SK-N-SH (cell line): ENCODE measurements around the gene ACER2. TPM values are rescaled to one million over a fixed set of nuclear protein-coding genes. Genes with fewer than 3 reads are reported as not detected.

Experiments
- CTCF ChIA-PET: fragments of 300-600, 350-600 bp; formaldehyde crosslinking; extraction: SDS; loops from one replicate; lab custom pipeline; 2021; lab: Yijun Ruan, JAX
- POLR2A ChIA-PET: fragments of 350-600 bp; sonication (Branson Sonifier 250); formaldehyde crosslinking; extraction: SDS; loops from one replicate; lab custom pipeline; 2020; ENCODE audit warnings: antibody characterized with exemption, inconsistent platforms; lab: Yijun Ruan, JAX
- DNase-seq: peaks from one replicate; pipeline ENCODE4 v3.0.0; 2012
- H2AFZ ChIP-seq: fragments of 200-600 bp; sonication (generic); 2 replicates; pipeline ENCODE4 v1.8.1; 2016; ENCODE audit warnings: antibody characterized with exemption, mild to moderate bottlenecking, low read depth
- H3F3A ChIP-seq: fragments of 200-600 bp; sonication (generic); replicated peaks from 2 replicates; pipeline ENCODE3; 2016; ENCODE audit warnings: antibody characterized with exemption, mild to moderate bottlenecking; ENCODE audit not compliant: insufficient read depth
- H3K27ac ChIP-seq, 2 experiments: fragments of 200-500 bp in 1 of 2; fragments of 200-600 bp in 1 of 2; sonication (Bioruptor generic) in 1 of 2; sonication (generic), shearing (Covaris generic) in 1 of 2; 2 replicates each; pipeline versions ENCODE4 v1.5.1 to v1.6.1; 2014 to 2016; ENCODE audit warnings: low read depth in 2 of 2, inconsistent platforms in 1 of 2, low read length in 1 of 2, mild to moderate bottlenecking in 1 of 2, mixed read lengths in 1 of 2
- H3K27me3 ChIP-seq: fragments of 200-600 bp; sonication (generic), shearing (Covaris generic); 2 replicates; pipeline ENCODE4 v1.6.1; 2016; ENCODE audit warnings: mixed run types; ENCODE audit not compliant: insufficient read depth
- H3K36me3 ChIP-seq, 2 experiments: fragments of 200-500 bp in 1 of 2; fragments of 200-600 bp in 1 of 2; sonication (Bioruptor generic) in 1 of 2; sonication (generic) in 1 of 2; replicated peaks in 1 of 2; 2 replicates each; pipeline versions ENCODE3 to v1.5.1; 2014 to 2016; ENCODE audit warnings: low read length in 1 of 2, mild to moderate bottlenecking in 1 of 2; ENCODE audit not compliant: insufficient read depth in 2 of 2, control insufficient read depth in 1 of 2
- H3K4me1 ChIP-seq, 2 experiments: fragments of 200-500 bp in 1 of 2; fragments of 200-600 bp in 1 of 2; sonication (Bioruptor generic) in 1 of 2; sonication (generic), shearing (Covaris generic) in 1 of 2; 2 replicates each; pipeline versions ENCODE4 v1.5.1 to v1.6.1; 2014 to 2016; ENCODE audit warnings: low read depth in 1 of 2, low read length in 1 of 2, mixed run types in 1 of 2; ENCODE audit not compliant: insufficient read depth in 2 of 2, control insufficient read depth in 1 of 2
- H3K4me2 ChIP-seq: fragments of 200-600 bp; sonication (generic), shearing (Covaris generic); 2 replicates; pipeline ENCODE4 v1.6.1; 2017; ENCODE audit warnings: mixed run types
- H3K4me3 ChIP-seq, 2 experiments: fragments of 200-500 bp in 1 of 2; fragments of 200-600 bp in 1 of 2; sonication (Bioruptor generic) in 1 of 2; sonication (generic), shearing (Covaris generic) in 1 of 2; 2 replicates each; pipeline versions ENCODE4 v1.5.1 to v1.8.1; 2014 to 2016; ENCODE audit warnings: low read depth in 2 of 2, inconsistent platforms in 1 of 2, low read length in 1 of 2, mild to moderate bottlenecking in 1 of 2, mixed read lengths in 1 of 2, moderate library complexity in 1 of 2
- H3K79me2 ChIP-seq: fragments of 200-600 bp; sonication (generic); 2 replicates; pipeline ENCODE4 v1.8.1; 2017; ENCODE audit warnings: mild to moderate bottlenecking; ENCODE audit not compliant: insufficient read depth
- H3K9ac ChIP-seq: fragments of 200-600 bp; sonication (generic); 2 replicates; pipeline ENCODE4 v1.6.1; 2017; ENCODE audit warnings: mixed run types
- H3K9me2 ChIP-seq: fragments of 200-600 bp; sonication (generic); 2 replicates; pipeline ENCODE4 v1.6.1; 2017; ENCODE audit warnings: mixed run types
- H3K9me3 ChIP-seq: fragments of 200-600 bp; sonication (generic); 2 replicates; pipeline ENCODE4 v1.6.1; 2017; ENCODE audit warnings: mixed run types, mild to moderate bottlenecking, moderate library complexity
- H4K20me1 ChIP-seq: fragments of 200-600 bp; sonication (generic); 2 replicates; pipeline ENCODE4 v1.6.1; 2017; ENCODE audit warnings: mild to moderate bottlenecking, mixed run types; ENCODE audit not compliant: insufficient read depth
- CHD2 ChIP-seq: fragments of 150-350 bp; IDR thresholded peaks from 2 replicates; pipeline ENCODE4 v1.6.1; 2018; ENCODE audit warnings: low read length; ENCODE audit not compliant: partially characterized antibody
- CTCF ChIP-seq: fragments of 200-600 bp; sonication (generic); IDR thresholded peaks from 2 replicates; pipeline ENCODE4 v1.6.1; 2017; ENCODE audit warnings: antibody characterized with exemption, mild to moderate bottlenecking, moderate library complexity
- ELF1 ChIP-seq: IDR thresholded peaks from 2 replicates; pipeline ENCODE4 v1.4.0; 2012
- EP300 ChIP-seq, 2 experiments: IDR thresholded peaks; 2 replicates each; pipeline versions ENCODE4 v1.4.0 to v1.6.1; 2012; ENCODE audit warnings: borderline replicate concordance in 1 of 2, low read depth in 1 of 2, low read length in 1 of 2
- EZH2phosphoT487 ChIP-seq: fragments of 200-600 bp; sonication (generic); IDR thresholded peaks from 2 replicates; pipeline ENCODE4 v1.6.1; 2017; ENCODE audit warnings: low read depth, mixed run types, mild to moderate bottlenecking, antibody characterized with exemption, moderate library complexity, borderline replicate concordance
- FOSL2 ChIP-seq: IDR thresholded peaks from 2 replicates; pipeline ENCODE4 v1.4.0; 2012; ENCODE audit warnings: low read depth, mild to moderate bottlenecking, moderate library complexity, borderline replicate concordance
- FOXJ3 ChIP-seq: sonication (generic); formaldehyde crosslinking; IDR thresholded peaks from 2 replicates; pipeline ENCODE4 v1.5.1; 2020; ENCODE audit warnings: mild to moderate bottlenecking, missing genetic modification reagents
- FOXM1 ChIP-seq: IDR thresholded peaks from 2 replicates; pipeline ENCODE4 v1.4.0; 2012; ENCODE audit warnings: low read depth, mild to moderate bottlenecking
- MAX ChIP-seq: IDR thresholded peaks from 2 replicates; pipeline ENCODE4 v1.4.0; 2012; ENCODE audit warnings: low read depth
- MEF2A ChIP-seq: IDR thresholded peaks from 2 replicates; pipeline ENCODE4 v1.4.0; 2012; ENCODE audit warnings: low read depth, borderline replicate concordance
- MXI1 ChIP-seq: IDR thresholded peaks from 2 replicates; pipeline ENCODE4 v1.6.1; 2012; ENCODE audit warnings: mild to moderate bottlenecking, low read depth, low read length, improper control_type of control experiment
- NFIC ChIP-seq: IDR thresholded peaks from 2 replicates; pipeline ENCODE4 v1.4.0; 2012; ENCODE audit warnings: borderline replicate concordance
- NRF1 ChIP-seq: IDR thresholded peaks from 2 replicates; pipeline ENCODE4 v1.6.1; 2012; ENCODE audit warnings: low read depth, mild to moderate bottlenecking, low read length
- PBX3 ChIP-seq: IDR thresholded peaks from 2 replicates; pipeline ENCODE4; 2012
- RAD21 ChIP-seq: IDR thresholded peaks from 2 replicates; pipeline ENCODE4 v1.6.1; 2012; ENCODE audit warnings: mild to moderate bottlenecking, low read length
- REST ChIP-seq: IDR thresholded peaks from 2 replicates; pipeline ENCODE4 v1.6.1; 2012; ENCODE audit warnings: mild to moderate bottlenecking, low read depth, low read length, moderate library complexity
- RXRA ChIP-seq: IDR thresholded peaks from 2 replicates; pipeline ENCODE4 v1.4.0; 2012; ENCODE audit warnings: low read depth, mild to moderate bottlenecking, borderline replicate concordance
- SIN3A ChIP-seq: IDR thresholded peaks from 2 replicates; pipeline ENCODE4 v1.6.1; 2012; ENCODE audit warnings: low read depth, mild to moderate bottlenecking, low read length, moderate library complexity, borderline replicate concordance
- SMC3 ChIP-seq: IDR thresholded peaks from 2 replicates; pipeline ENCODE4 v1.6.1; 2012; ENCODE audit warnings: low read depth, low read length, improper control_type of control experiment
- TCF12 ChIP-seq: IDR thresholded peaks from 2 replicates; pipeline ENCODE4 v1.4.0; 2012
- TEAD4 ChIP-seq: IDR thresholded peaks from 2 replicates; pipeline ENCODE4 v1.4.0; 2012; ENCODE audit warnings: mild to moderate bottlenecking, borderline replicate concordance; ENCODE audit not compliant: insufficient read depth
- USF1 ChIP-seq: IDR thresholded peaks from 2 replicates; pipeline ENCODE4 v1.4.0; 2012; ENCODE audit warnings: low read depth, borderline replicate concordance
- USF2 ChIP-seq: fragments of 150-350 bp; IDR thresholded peaks from 2 replicates; pipeline ENCODE4 v1.6.1; 2017; ENCODE audit warnings: antibody characterized with exemption, low read length, low read depth, borderline replicate concordance
- YY1 ChIP-seq: IDR thresholded peaks from 2 replicates; pipeline ENCODE4 v1.4.0; 2012; ENCODE audit warnings: low read depth, mild to moderate bottlenecking
- WGBS: methylation state at CpG from one replicate; pipeline ENCODE4 v1.1.6; 2017; ENCODE audit warnings: low lambda C conversion rate; 5-methylcytosine and 5-hydroxymethylcytosine counted together
- polyA plus RNA-seq, 3 experiments: library from polyadenylated mRNA; depleted of rRNA; stranded (reverse); fragments of >200 nt; gene quantifications; 2 replicates each; pipeline ENCODE4 v1.2.3, GENCODE V29; 2012

Gene ACER2
- polyA plus RNA-seq, 1 of the 3 experiments (the other 2 are of a cell fraction) = 1.3 TPM

GRCh38 chr9:19493174-19493811, 84.5 kb downstream of the ACER2 start:
- no peak overlapping the region for H3K9ac ChIP-seq
- no peaks in the 10 kb centered on the region for H3K9me2 ChIP-seq
- peak overlapping the region; percentile 76 for H2AFZ ChIP-seq
- H3K4me1 ChIP-seq = peaks cover 0 to 10% of the 10 kb centered on the region in 2 experiments; a peak in 2 of 4 replicates
- H3K9me3 ChIP-seq = no peaks in the 10 kb centered on the region
- WGBS = 8% methylated on average over 18 of the region's 19 CpGs
- no peaks in the 10 kb centered on the region for H3F3A ChIP-seq
- H3K27ac ChIP-seq = no peak overlapping the region
- ChIA-PET POLR2A (no interaction called here), CTCF (interaction anchor here (0.7 to 3.4 kb wide), 19 partner anchors 12 to 1447 kb away, joined by 3 to 18 read pairs (median 4); no protein-coding TSS in a partner anchor)
- no peaks in the 10 kb centered on the region for H3K36me3 ChIP-seq
- DNase-seq = peak; percentile 73
- no peaks in the 10 kb centered on the region for H3K27me3 ChIP-seq
- peak overlapping the region; percentile 45 to 67 for H3K4me3 ChIP-seq
- no peaks in the 10 kb centered on the region for H3K79me2 ChIP-seq
- H4K20me1 ChIP-seq = no peaks in the 10 kb centered on the region
- H3K4me2 ChIP-seq = peak overlapping the region; percentile 95
- TF ChIP-seq USF2 (no peak), FOSL2 (no peak), USF1 (no peak), REST (no peak), NRF1 (no peak), RAD21 (peak; percentile 86), MEF2A (no peak), SMC3 (peak; percentile 65), EZH2phosphoT487 (no peak), CHD2 (peak; percentile 18), YY1 (no peak), TEAD4 (no peak), TCF12 (0 out of 2 replicates have a peak, but pooled peaks have one; percentile 13), CTCF (peak; percentile 83), EP300 (IDR thresholded peaks at IDR 0.05; ENCODE audit: borderline replicate concordance in 1 of 2, low read depth in 1 of 2, low read length in 1 of 2) (no peak), FOXM1 (no peak), MXI1 (peak; percentile 45; the same call in 1 of the 2 replicates), MAX (no peak), SIN3A (no peak), FOXJ3 (peak; percentile 54; the same call in 1 of the 2 replicates), NFIC (no peak), PBX3 (peak; percentile 37; the same call in 1 of the 2 replicates), ELF1 (no peak), RXRA (no peak)
